Esophagus squamous epithelium (tissue), 4 donors: Measurements from ENCODE around the gene COG6.

Source experiments
- CTCF ChIP-seq, 6 experiments: fragments of 450-650 bp in 4 of 6; fragments of 200-600 bp in 2 of 6; sonication (generic) in 2 of 6; IDR thresholded peaks; one replicate each; pipeline ENCODE4 v1.5.1; 2016 to 2019; ENCODE audit warnings: antibody characterized with exemption in 6 of 6, mild to moderate bottlenecking in 4 of 6, moderate library complexity in 4 of 6
- POLR2A ChIP-seq, 4 donors: fragments of 450-650 bp; IDR thresholded peaks; one replicate each; pipeline ENCODE4 v1.6.1; 2017; ENCODE audit warnings: antibody characterized with exemption in 4 of 4, mild to moderate bottlenecking in 4 of 4, moderate library complexity in 3 of 4

DNA sequence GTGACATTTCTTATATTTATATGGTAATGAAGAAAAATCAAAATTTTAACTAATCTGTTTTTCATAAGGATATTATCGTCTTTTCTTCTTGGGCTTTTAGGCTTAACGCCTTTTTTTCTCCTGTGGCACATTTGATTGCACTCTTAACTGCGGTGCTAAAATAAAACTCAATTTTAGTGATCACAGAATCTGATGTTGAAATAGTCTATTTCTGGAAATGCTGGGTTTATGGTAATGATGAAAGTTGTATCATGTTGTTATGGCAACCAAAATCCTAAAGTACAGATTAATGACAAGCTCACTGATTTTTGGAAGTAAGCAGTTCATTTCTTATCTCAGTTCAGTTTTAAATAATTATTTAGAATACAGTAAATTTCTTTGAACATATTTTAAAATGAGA, 85.3 kb downstream of the COG6 start:
- TF ChIP-seq CTCF (IDR thresholded peaks at IDR 0.05) (no peak), POLR2A (IDR thresholded peaks at IDR 0.05) (no peak)
